HEK293T (cell line): ENCODE data around the gene DYRK1A.

Experiments
- BHLHE40 ChIP-seq: fragments of 450-650 bp; IDR thresholded peaks from 2 replicates; pipeline ENCODE4 v1.6.1; 2016; ENCODE audit warnings: mild to moderate bottlenecking, moderate library complexity, borderline replicate concordance
- ELF4 ChIP-seq: fragments of 450-650 bp; IDR thresholded peaks from 2 replicates; pipeline ENCODE4 v1.6.1; 2017; ENCODE audit warnings: antibody characterized with exemption
- FOXM1 ChIP-seq: fragments of 450-650 bp; IDR thresholded peaks from 2 replicates; pipeline ENCODE4 v1.6.1; 2017; ENCODE audit warnings: mild to moderate bottlenecking, borderline replicate concordance
- L3MBTL2 ChIP-seq: fragments of 450-650 bp; conservative IDR thresholded peaks from 2 replicates; pipeline ENCODE4 v1.6.1; 2016; ENCODE audit warnings: mild to moderate bottlenecking
- LEF1 ChIP-seq: fragments of 450-650 bp; IDR thresholded peaks from 2 replicates; pipeline ENCODE4 v1.6.1; 2017; ENCODE audit warnings: mild to moderate bottlenecking, borderline replicate concordance
- NFRKB ChIP-seq: fragments of 450-650 bp; IDR thresholded peaks from 2 replicates; pipeline ENCODE4 v1.6.1; 2016; ENCODE audit warnings: mild to moderate bottlenecking, moderate library complexity
- PKNOX1 ChIP-seq: fragments of 450-650 bp; IDR thresholded peaks from 2 replicates; pipeline ENCODE4 v1.6.1; 2016
- SP1 ChIP-seq: fragments of 450-650 bp; IDR thresholded peaks from 2 replicates; pipeline ENCODE4 v1.6.1; 2017
- TARDBP ChIP-seq: fragments of 450-650 bp; IDR thresholded peaks from 2 replicates; pipeline ENCODE4 v1.6.1; 2016
- ZNF384 ChIP-seq: fragments of 450-650 bp; IDR thresholded peaks from 2 replicates; pipeline ENCODE4 v1.6.1; 2016

- TF ChIP-seq ZNF384 (no peak), FOXM1 (no peak), L3MBTL2 (no peak), PKNOX1 (no peak), SP1 (no peak), NFRKB (no peak), BHLHE40 (no peak), TARDBP (no peak), ELF4 (no peak), LEF1 (no peak)
Observed at GRCh38 chr21:37537391-37537996, 170.9 kb downstream of the DYRK1A start.
